HCT116 (cell line): Measurements from ENCODE around the gene PLPPR3. TPM values are rescaled to one million over a fixed set of nuclear protein-coding genes. Genes with fewer than 3 reads are reported as not detected.

ENCODE experiments used
- ATAC-seq: fragments of 200-7000 bp; cut with Tn5 transposase; 2 replicates; pipeline ENCODE4 v1.9.1; 2020; ENCODE audit warnings: mild to moderate bottlenecking, moderate library complexity
- BruUV-seq: library from RNA; stranded (reverse); fragments of 400-500 nt; replicated peaks from 2 replicates; lab custom pipeline; 2021; lab: Mats Ljungman, UMichigan
- CTCF ChIA-PET: fragments of 300-600 bp; sonication (Branson Sonifier 250); formaldehyde crosslinking; loops from one replicate; lab custom pipeline; 2021; ENCODE audit warnings: antibody characterized with exemption; lab: Charles Lee
- POLR2A ChIA-PET: fragments of 300-600, 350-600 bp; sonication (Branson Sonifier 250); formaldehyde crosslinking; loops from one replicate; lab custom pipeline; 2021; ENCODE audit warnings: antibody characterized with exemption; lab: Charles Lee
- RAD21 ChIA-PET, 2 experiments: fragments of 300-600 bp; sonication (Branson Sonifier 250); formaldehyde crosslinking; loops; one replicate each; lab custom pipeline; 2023; ENCODE audit warnings: low total read pairs in 2 of 2; ENCODE audit not compliant: uncharacterized antibody in 2 of 2, unreplicated experiment in 2 of 2, low non-redundant PET in 1 of 2; lab: Charles Lee
- DNase-seq: peaks from one replicate; pipeline ENCODE4 v3.0.0-alpha.2; 2010; ENCODE audit warnings: low read depth, low spot score
- H2AFZ ChIP-seq: fragments of 200-600 bp; shearing (Covaris generic), sonication (generic); 2 replicates; pipeline ENCODE4 v1.6.1; 2017; ENCODE audit warnings: low read depth, mixed run types, mixed read lengths, antibody characterized with exemption, low read length; ENCODE audit not compliant: poor library complexity, severe bottlenecking
- H3K27ac ChIP-seq: 2 replicates; pipeline ENCODE4 v1.5.1; 2012; ENCODE audit warnings: low read depth, low read length
- H3K27me3 ChIP-seq: fragments of 200-600 bp; sonication (generic); 2 replicates; pipeline ENCODE4 v1.6.1; 2016; ENCODE audit warnings: mixed run types, low read length, mixed read lengths; ENCODE audit not compliant: insufficient read depth
- H3K36me3 ChIP-seq, 2 experiments: fragments of 200-500 bp in 1 of 2; fragments of 200-600 bp in 1 of 2; sonication (Bioruptor generic) in 1 of 2; sonication (generic) in 1 of 2; 2 replicates each; pipeline versions ENCODE4 v1.5.1 to v1.6.1; 2014 to 2016; ENCODE audit warnings: low read length in 2 of 2, inconsistent platforms in 1 of 2, mixed read lengths in 1 of 2, mixed run types in 1 of 2; ENCODE audit not compliant: insufficient read depth in 2 of 2, control insufficient read depth in 1 of 2
- H3K4me1 ChIP-seq, 2 experiments: fragments of 200-600 bp in 1 of 2; sonication (generic) in 1 of 2; 2 replicates each; pipeline versions ENCODE4 v1.5.1 to v1.6.1; 2012 to 2017; ENCODE audit warnings: low read length in 2 of 2, inconsistent platforms in 1 of 2, mild to moderate bottlenecking in 1 of 2, mixed read lengths in 1 of 2, mixed run types in 1 of 2, moderate library complexity in 1 of 2; ENCODE audit not compliant: insufficient read depth in 2 of 2, control insufficient read depth in 1 of 2
- H3K4me2 ChIP-seq: fragments of 200-600 bp; sonication (generic); 2 replicates; pipeline ENCODE4 v1.6.1; 2017; ENCODE audit warnings: mixed run types, low read length, mixed read lengths
- H3K4me3 ChIP-seq, 2 experiments: fragments of 200-600 bp in 1 of 2; sonication (generic) in 1 of 2; replicated peaks in 1 of 2; 2 replicates each; pipeline ENCODE4 v1.5.1; 2011 to 2016; ENCODE audit warnings: low read length in 2 of 2, control low read depth in 1 of 2, low read depth in 1 of 2, mild to moderate bottlenecking in 1 of 2, mixed read lengths in 1 of 2, mixed run types in 1 of 2
- H3K79me2 ChIP-seq: fragments of 200-600 bp; sonication (generic); 2 replicates; pipeline ENCODE4 v1.6.1; 2017; ENCODE audit warnings: mild to moderate bottlenecking, mixed run types, low read length, moderate library complexity, mixed read lengths; ENCODE audit not compliant: insufficient read depth
- H3K9ac ChIP-seq: fragments of 200-600 bp; sonication (generic); 2 replicates; pipeline ENCODE4 v1.6.1; 2016; ENCODE audit warnings: low read length, mixed read lengths
- H3K9me2 ChIP-seq: fragments of 200-600 bp; sonication (generic), shearing (Covaris generic); 2 replicates; pipeline ENCODE4 v1.6.1; 2017; ENCODE audit warnings: mixed run types, mild to moderate bottlenecking, moderate library complexity; ENCODE audit not compliant: insufficient read depth
- H3K9me3 ChIP-seq, 2 experiments: fragments of 200-500 bp in 1 of 2; fragments of 200-600 bp in 1 of 2; sonication (Bioruptor generic) in 1 of 2; sonication (generic) in 1 of 2; 2 replicates each; pipeline ENCODE4 v1.6.1; 2014 to 2017; ENCODE audit warnings: low read length in 2 of 2, mixed read lengths in 2 of 2, inconsistent platforms in 1 of 2, low read depth in 1 of 2, mild to moderate bottlenecking in 1 of 2, mixed run types in 1 of 2, moderate library complexity in 1 of 2; ENCODE audit not compliant: control insufficient read depth in 1 of 2, insufficient read depth in 1 of 2
- H4K20me1 ChIP-seq: fragments of 200-600 bp; sonication (generic), shearing (Covaris generic); 2 replicates; pipeline ENCODE4 v1.6.1; 2017; ENCODE audit warnings: mixed run types, mild to moderate bottlenecking, moderate library complexity; ENCODE audit not compliant: insufficient read depth
- ATF3 ChIP-seq: IDR thresholded peaks from 2 replicates; pipeline ENCODE4 v1.6.1; 2012
- CBX3 ChIP-seq: IDR thresholded peaks from 2 replicates; pipeline ENCODE4 v1.6.1; 2012; ENCODE audit warnings: low read depth
- CTCF ChIP-seq, 3 experiments: fragments of 200-600 bp in 1 of 3; sonication (generic) in 1 of 3; IDR thresholded peaks in 2 of 3; conservative IDR thresholded peaks in 1 of 3; 2 replicates each; pipeline ENCODE4 v1.5.1; 2012 to 2017; ENCODE audit warnings: low read depth in 2 of 3, low read length in 2 of 3, antibody characterized with exemption in 1 of 3, borderline replicate concordance in 1 of 3, control low read depth in 1 of 3, mild to moderate bottlenecking in 1 of 3, mixed read lengths in 1 of 3, mixed run types in 1 of 3, moderate library complexity in 1 of 3; ENCODE audit not compliant: insufficient read depth in 1 of 3
- EGR1 ChIP-seq: IDR thresholded peaks from 2 replicates; pipeline ENCODE4 v1.6.1; 2012; ENCODE audit warnings: low read depth
- ELF1 ChIP-seq: IDR thresholded peaks from 2 replicates; pipeline ENCODE4 v1.6.1; 2012; ENCODE audit warnings: low read depth, borderline replicate concordance
- EZH2 ChIP-seq: fragments of 200-600 bp; sonication (generic); IDR thresholded peaks from 2 replicates; pipeline ENCODE4 v1.6.1; 2017; ENCODE audit warnings: antibody characterized with exemption, mixed run types
- POLR2A ChIP-seq: IDR thresholded peaks from 2 replicates; pipeline ENCODE4 v1.7.0; 2011; ENCODE audit warnings: borderline replicate concordance; ENCODE audit not compliant: insufficient read depth, insufficient read length; ENCODE audit errors: extremely low read depth
- POLR2AphosphoS5 ChIP-seq: IDR thresholded peaks from 2 replicates; pipeline ENCODE4 v1.6.1; 2011; ENCODE audit warnings: mild to moderate bottlenecking, low read depth, low read length, moderate library complexity
- REST ChIP-seq: IDR thresholded peaks from 2 replicates; pipeline ENCODE4 v1.6.1; 2012; ENCODE audit warnings: low read depth
- SP1 ChIP-seq: IDR thresholded peaks from 2 replicates; pipeline ENCODE4 v1.6.1; 2012; ENCODE audit warnings: low read depth
- SRF ChIP-seq: IDR thresholded peaks from 2 replicates; pipeline ENCODE4 v1.6.1; 2012; ENCODE audit warnings: low read depth
- TCF7L2 ChIP-seq: IDR thresholded peaks from 2 replicates; pipeline ENCODE4 v1.7.0; 2011; ENCODE audit warnings: borderline replicate concordance, inconsistent platforms; ENCODE audit not compliant: insufficient read depth, insufficient read length; ENCODE audit errors: extremely low read depth
- YY1 ChIP-seq: IDR thresholded peaks from 2 replicates; pipeline ENCODE4 v1.6.1; 2011; ENCODE audit warnings: low read length, low read depth, moderate library complexity, mild to moderate bottlenecking; ENCODE audit not compliant: insufficient replicate concordance; ENCODE audit errors: extremely low read depth
- ZBTB33 ChIP-seq: IDR thresholded peaks from 2 replicates; pipeline ENCODE4 v1.6.1; 2011; ENCODE audit warnings: mild to moderate bottlenecking, low read length, moderate library complexity; ENCODE audit not compliant: insufficient replicate concordance; ENCODE audit errors: extremely low read depth
- ZFX ChIP-seq: fragments of 450-650 bp; IDR thresholded peaks from 2 replicates; pipeline ENCODE4 v1.6.1; 2017
- intact Hi-C: fragments of 100-400 bp; cut with micrococcal nuclease; formaldehyde crosslinking; loops from 2 replicates; pipeline ENCODE4 v1.10.0; 2022
- total RNA-seq: library from RNA; stranded (reverse); gene quantifications from one replicate; pipeline ENCODE4 v1.2.1, GENCODE V29; 2021; ENCODE audit not compliant: unreplicated experiment

Gene PLPPR3
- total RNA-seq, 1 experiment from 2014 or later, result 0.27 TPM

GRCh38 chr19:811506-812048, 10.2 kb downstream of the PLPPR3 start:
- TF ChIP-seq POLR2A (no peak), EZH2 (no peak), YY1 (no peak), ATF3 (no peak), CTCF (IDR thresholded peaks at IDR 0.05 in 2 of 3, conservative IDR thresholded peaks at IDR 0.05 in 1 of 3; ENCODE audit: borderline replicate concordance in 1 of 3, insufficient read depth in 1 of 3, low read depth in 2 of 3, low read length in 2 of 3) (no peak), ZFX (no peak), ELF1 (no peak), CBX3 (no peak), SRF (no peak), EGR1 (no peak), POLR2AphosphoS5 (no peak), ZBTB33 (no peak), SP1 (no peak), TCF7L2 (no peak), REST (no peak)
- Histone ChIP-seq H2AFZ (no peak overlapping the region), H3K27ac (no peak overlapping the region), H3K9me2 (no peaks in the 10 kb centered on the region), H3K9me3 (no peaks in the 10 kb centered on the region), H3K4me2 (no peak overlapping the region), H3K9ac (no peak overlapping the region), H3K4me1 (no peaks in the 10 kb centered on the region), H3K4me3 (no peak overlapping the region), H3K79me2 (peaks cover 49% of the 10 kb centered on the region), H3K27me3 (no peaks in the 10 kb centered on the region), H3K36me3 (peaks cover 36 to 47% of the 10 kb centered on the region in 2 experiments; a peak in 3 of 4 replicates), H4K20me1 (peaks cover 15% of the 10 kb centered on the region; the same call in 1 of the 2 replicates)
- RAD21 ChIA-PET, result no interaction called here
- BruUV-seq, result TSS peak; percentile 48
- DNase-seq (no peak), ATAC-seq (no peak)
- CTCF ChIA-PET, result no interaction called here
- POLR2A ChIA-PET, result no interaction called here
- intact Hi-C loops, result no loop called here
